Peyer's patch (tissue), 4 donors: ENCODE measurements around the gene CKS2. TPM values are rescaled to one million over a fixed set of nuclear protein-coding genes. Genes with fewer than 3 reads are reported as not detected.
A peak's percentile ranks its signal among the peaks of the same experiment; 100 is the strongest.

Experiments
- DNase-seq, 3 donors: peaks; one replicate each; pipeline ENCODE4 v3.0.0-alpha.2; 2017 to 2019
- H3K27ac ChIP-seq, 4 donors: fragments of 200-600 bp; sonication (generic); one replicate each; pipeline ENCODE4 v1.5.1; 2016 to 2019
- H3K27me3 ChIP-seq, 2 donors: fragments of 200-600 bp; sonication (generic); one replicate each; pipeline ENCODE4 v1.5.1; 2019
- H3K36me3 ChIP-seq, 3 donors: fragments of 200-600 bp; sonication (generic); one replicate each; pipeline ENCODE4 v1.5.1; 2016 to 2019
- H3K4me1 ChIP-seq, 4 donors: fragments of 200-600 bp; sonication (generic); one replicate each; pipeline ENCODE4 v1.5.1; 2016 to 2019
- H3K4me3 ChIP-seq, 4 donors: fragments of 200-600 bp; sonication (generic); 1 replicate in 3 of 4; 2 replicates in 1 of 4; pipeline ENCODE4 v1.5.1; 2016 to 2019; ENCODE audit warnings: mild to moderate bottlenecking in 1 of 4
- H3K9me3 ChIP-seq, 4 donors: fragments of 200-600 bp; sonication (generic); one replicate each; pipeline ENCODE4 v1.5.1; 2016 to 2019; ENCODE audit warnings: mild to moderate bottlenecking in 1 of 4
- POLR2A ChIP-seq, 2 donors: fragments of 450-650 bp; IDR thresholded peaks; one replicate each; pipeline ENCODE4 v1.5.1; 2017; ENCODE audit warnings: antibody characterized with exemption in 2 of 2, mild to moderate bottlenecking in 2 of 2, moderate library complexity in 2 of 2
- total RNA-seq, 4 donors: library from RNA; depleted of rRNA; stranded (reverse); fragments of >200 nt; gene quantifications; one replicate each; pipeline ENCODE4 v1.1.0, GENCODE V29; 2016
- TF ChIP-seq, protein P1 (sequence below), 6 experiments: fragments of 450-650 bp in 4 of 6; fragments of 200-600 bp in 2 of 6; sonication (generic) in 1 of 6; IDR thresholded peaks; one replicate each; pipeline ENCODE4 v1.5.1; 2017 to 2019; ENCODE audit warnings: antibody characterized with exemption in 6 of 6, mild to moderate bottlenecking in 3 of 6, moderate library complexity in 1 of 6

Gene CKS2
- total RNA-seq, 4 donors from 2014 or later: 11.9 to 42.1 (median 17.8) TPM

DNA sequence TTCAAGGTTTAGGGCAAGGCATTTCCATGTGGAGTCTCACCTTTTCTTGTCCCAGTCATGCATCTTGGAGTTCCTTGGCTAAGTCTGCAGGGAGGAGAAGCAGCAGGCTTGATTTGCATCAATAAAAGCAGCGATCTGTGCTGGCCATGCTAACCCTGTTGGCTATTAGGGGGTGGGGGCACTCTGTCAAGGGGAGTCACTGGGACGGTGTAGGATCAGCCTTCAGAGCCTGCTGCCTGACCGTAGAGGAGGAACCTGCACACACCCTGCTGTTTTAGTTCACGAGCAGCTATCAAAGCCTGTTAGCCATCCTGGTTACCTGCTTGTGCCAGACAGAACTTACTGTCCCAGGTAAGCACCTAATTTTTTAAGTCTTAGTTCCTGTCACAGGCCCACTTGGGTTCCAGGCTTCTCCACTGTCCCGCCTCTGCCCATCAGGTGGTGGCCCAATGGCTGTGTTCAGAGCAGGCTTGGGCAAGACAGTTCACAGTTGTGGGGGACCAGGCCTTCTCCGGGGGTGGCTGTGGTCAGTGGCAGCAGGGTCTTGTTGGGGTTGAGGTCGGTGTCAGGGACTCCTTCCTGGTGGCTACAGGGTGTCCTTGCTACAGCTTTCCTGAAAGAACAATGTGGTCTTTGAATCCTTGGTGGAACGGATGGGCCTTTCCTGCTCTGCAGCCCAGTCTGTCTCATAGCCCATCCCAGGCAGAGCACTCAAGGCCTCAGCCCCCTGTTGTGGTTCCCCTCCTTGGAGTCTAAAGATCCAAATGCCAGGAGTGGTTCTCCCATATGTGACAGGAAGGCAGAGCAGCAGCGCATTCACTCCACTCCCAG, 51.0 kb downstream of the CKS2 start:
- Histone ChIP-seq H3K36me3 (peaks cover 0 to 57% (median 0%) of the 10 kb centered on the region in 3 donors), H3K4me3 (no peak overlapping the region)

DNA sequence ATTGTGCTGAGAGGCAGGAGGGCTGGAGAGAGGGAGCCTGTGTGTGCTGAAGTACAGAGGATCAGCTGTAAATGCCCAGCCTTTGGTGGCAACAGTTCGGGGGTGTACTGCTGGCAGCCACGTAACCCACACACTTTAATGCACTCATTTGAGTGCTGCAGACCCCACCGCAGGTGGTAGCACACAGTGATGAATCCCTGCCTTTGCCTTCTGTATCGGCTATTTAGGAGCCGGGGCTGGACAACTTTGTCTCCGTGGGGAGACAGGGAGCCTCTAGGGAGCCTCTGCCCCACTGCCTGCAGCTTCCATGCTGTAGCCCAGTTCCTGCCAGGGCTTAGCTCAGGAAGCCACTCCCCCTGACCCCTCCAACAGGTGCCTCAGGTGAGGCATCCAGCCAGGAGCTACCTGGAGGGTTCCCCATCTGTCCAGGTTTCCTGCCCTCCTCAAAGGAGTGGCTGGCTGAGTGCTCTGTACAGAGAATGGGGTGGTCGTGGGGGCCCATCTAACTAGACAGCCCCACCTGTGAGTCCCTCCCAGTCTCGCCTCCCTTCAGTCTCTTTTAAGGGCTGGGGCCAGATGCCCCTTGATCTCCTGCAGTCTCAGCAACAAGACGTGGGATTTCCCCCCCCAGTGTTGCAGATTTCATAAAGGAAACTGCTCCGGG, 51.8 kb downstream of the CKS2 start:
- peaks cover 0 to 49% (median 0%) of the 10 kb centered on the region in 3 donors for H3K36me3 ChIP-seq
- no peaks in the 10 kb centered on the region for H3K27me3 ChIP-seq
- TF ChIP-seq, protein P1, sequence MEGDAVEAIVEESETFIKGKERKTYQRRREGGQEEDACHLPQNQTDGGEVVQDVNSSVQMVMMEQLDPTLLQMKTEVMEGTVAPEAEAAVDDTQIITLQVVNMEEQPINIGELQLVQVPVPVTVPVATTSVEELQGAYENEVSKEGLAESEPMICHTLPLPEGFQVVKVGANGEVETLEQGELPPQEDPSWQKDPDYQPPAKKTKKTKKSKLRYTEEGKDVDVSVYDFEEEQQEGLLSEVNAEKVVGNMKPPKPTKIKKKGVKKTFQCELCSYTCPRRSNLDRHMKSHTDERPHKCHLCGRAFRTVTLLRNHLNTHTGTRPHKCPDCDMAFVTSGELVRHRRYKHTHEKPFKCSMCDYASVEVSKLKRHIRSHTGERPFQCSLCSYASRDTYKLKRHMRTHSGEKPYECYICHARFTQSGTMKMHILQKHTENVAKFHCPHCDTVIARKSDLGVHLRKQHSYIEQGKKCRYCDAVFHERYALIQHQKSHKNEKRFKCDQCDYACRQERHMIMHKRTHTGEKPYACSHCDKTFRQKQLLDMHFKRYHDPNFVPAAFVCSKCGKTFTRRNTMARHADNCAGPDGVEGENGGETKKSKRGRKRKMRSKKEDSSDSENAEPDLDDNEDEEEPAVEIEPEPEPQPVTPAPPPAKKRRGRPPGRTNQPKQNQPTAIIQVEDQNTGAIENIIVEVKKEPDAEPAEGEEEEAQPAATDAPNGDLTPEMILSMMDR (IDR thresholded peaks at IDR 0.05): no peak
- no peak for TF ChIP-seq POLR2A (IDR thresholded peaks at IDR 0.05)
- peak; percentile 12 to 43 (median 30) for DNase-seq
- H3K4me1 ChIP-seq: no peaks in the 10 kb centered on the region
- H3K4me3 ChIP-seq: no peak overlapping the region
- no peak overlapping the region for H3K27ac ChIP-seq
- H3K9me3 ChIP-seq: no peaks in the 10 kb centered on the region

More for the DNA sequence above, 51.0 kb downstream of the CKS2 start:
- DNase-seq: peak; percentile 14 to 40 (median 33)
- no peaks in the 10 kb centered on the region for H3K4me1 ChIP-seq
- TF ChIP-seq, protein P1 (IDR thresholded peaks at IDR 0.05): no peak
- no peak for TF ChIP-seq POLR2A (IDR thresholded peaks at IDR 0.05)
- H3K27ac ChIP-seq: no peak overlapping the region
- no peaks in the 10 kb centered on the region for H3K9me3 ChIP-seq
- no peaks in the 10 kb centered on the region for H3K27me3 ChIP-seq

DNA sequence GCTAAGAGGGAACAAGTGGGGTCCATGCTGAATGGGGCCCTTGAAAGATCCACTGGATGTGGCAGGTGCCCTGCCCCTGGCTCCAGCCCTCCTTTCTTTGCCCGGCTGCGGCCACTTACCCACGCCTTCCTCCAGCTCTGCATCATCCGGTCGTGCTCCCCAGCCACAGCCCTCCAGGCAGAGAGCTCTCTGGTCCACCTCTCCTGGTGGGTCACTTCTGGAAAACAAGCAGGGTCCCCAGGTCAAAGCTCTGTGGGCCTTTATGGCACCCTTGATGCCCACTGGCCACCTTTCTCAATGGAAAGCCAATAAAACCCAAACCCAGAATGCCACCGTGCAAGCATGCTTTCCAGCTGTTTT, 52.3 kb downstream of the CKS2 start:
- no peaks in the 10 kb centered on the region for H3K4me1 ChIP-seq
- no peak overlapping the region for H3K27ac ChIP-seq
- no peaks in the 10 kb centered on the region for H3K9me3 ChIP-seq
- H3K27me3 ChIP-seq: no peaks in the 10 kb centered on the region
- peak in 2 of 3 donors; percentile 8 to 37 for DNase-seq
- peaks cover 0 to 44% (median 0%) of the 10 kb centered on the region in 3 donors for H3K36me3 ChIP-seq
- no peak for TF ChIP-seq POLR2A (IDR thresholded peaks at IDR 0.05)
- TF ChIP-seq, protein P1 (IDR thresholded peaks at IDR 0.05): no peak
- H3K4me3 ChIP-seq: no peak overlapping the region

DNA sequence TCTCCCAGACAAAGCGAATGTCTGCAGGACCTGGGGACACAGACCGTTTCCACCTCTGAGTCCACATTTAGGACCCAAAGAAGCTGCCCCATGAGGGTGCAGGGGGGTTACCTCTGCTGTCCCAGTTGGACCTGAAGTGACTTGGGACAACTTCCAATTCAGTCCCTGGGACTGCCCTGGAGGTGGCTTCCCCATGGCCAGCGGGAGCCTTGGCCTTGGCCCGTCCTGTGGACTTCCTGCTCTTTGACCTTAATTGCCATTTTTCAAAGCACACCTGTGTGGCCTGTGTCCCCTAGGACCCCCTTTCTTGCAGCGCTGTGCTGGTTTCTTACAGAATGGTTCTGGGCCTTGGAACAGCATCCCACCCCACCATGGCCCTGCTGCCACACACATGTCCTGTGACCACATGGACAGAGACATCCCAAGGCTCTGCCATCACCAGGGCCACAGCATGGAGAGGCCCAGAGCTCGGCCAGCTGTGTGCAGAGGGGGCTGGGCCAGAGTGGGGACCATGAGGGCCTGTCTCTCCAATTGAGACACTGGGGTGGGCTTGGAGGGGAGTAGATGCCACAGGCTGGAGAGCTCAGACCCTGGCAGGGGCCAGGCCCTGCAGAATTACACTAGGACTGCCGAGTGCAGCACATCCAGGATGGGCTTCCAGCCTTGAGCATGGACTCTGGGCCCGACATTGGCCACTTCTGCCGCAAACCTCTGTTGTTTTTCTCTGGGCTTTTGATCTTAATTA, 53.1 kb downstream of the CKS2 start:
- peaks cover 0 to 36% (median 0%) of the 10 kb centered on the region in 3 donors for H3K36me3 ChIP-seq
- TF ChIP-seq POLR2A (IDR thresholded peaks at IDR 0.05): no peak
- TF ChIP-seq, protein P1 (IDR thresholded peaks at IDR 0.05): no peak
- H3K27me3 ChIP-seq: no peaks in the 10 kb centered on the region
- H3K4me1 ChIP-seq: no peaks in the 10 kb centered on the region
- H3K9me3 ChIP-seq: no peaks in the 10 kb centered on the region
- no peak overlapping the region for H3K4me3 ChIP-seq
- DNase-seq: peak in 2 of 3 donors; percentile 42 to 44
- no peak overlapping the region for H3K27ac ChIP-seq

DNA sequence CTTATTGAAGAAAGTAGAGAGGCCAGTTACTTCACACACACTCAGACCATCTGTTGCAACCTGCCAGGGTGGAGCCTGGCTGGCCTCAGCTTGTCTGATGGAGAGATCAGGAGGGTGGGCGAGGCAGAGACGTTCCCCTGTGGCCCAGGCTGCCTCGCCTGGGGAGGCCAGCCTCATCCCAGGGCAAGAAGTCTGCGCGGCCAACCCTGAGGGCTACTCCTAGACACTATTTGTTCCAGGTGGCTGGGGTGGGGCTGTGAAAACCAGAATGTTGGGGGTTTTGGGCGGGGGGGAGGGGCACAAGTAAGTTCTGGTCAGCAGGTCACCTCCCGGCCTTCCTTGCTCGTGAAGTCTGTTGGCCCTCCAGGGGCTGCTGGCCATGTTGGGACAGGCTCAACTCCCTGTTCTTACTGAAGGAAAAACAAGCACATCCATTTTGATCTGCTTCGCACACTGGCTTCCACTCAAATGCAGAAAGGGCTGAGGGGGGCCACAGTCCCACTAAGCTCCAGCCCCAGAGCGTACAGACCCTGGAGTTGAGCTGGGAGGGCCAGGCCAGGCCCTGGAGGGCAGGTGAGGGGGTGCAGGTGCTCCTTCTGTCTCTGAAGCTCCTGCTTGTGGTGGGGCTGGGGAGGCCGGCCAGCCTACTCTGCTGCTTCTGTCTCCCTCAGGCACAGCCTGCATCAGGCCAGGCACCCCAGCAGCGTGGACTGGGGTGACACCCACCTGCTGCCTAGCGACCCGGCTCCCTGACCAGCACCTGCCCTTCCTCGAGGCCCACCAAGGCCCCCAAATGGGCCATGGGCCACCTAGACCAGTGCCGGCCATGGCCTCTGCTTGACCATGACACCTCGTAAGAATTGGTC, 53.9 kb downstream of the CKS2 start:
- peak; percentile 12 to 42 (median 37) for DNase-seq
- no peak for TF ChIP-seq POLR2A (IDR thresholded peaks at IDR 0.05)
- TF ChIP-seq, protein P1 (IDR thresholded peaks at IDR 0.05): no peak
- no peak overlapping the region for H3K4me3 ChIP-seq

More for the DNA sequence above, 53.9 kb downstream of the CKS2 start:
- H3K9me3 ChIP-seq: no peaks in the 10 kb centered on the region
- no peaks in the 10 kb centered on the region for H3K4me1 ChIP-seq
- H3K27ac ChIP-seq: no peak overlapping the region
- H3K27me3 ChIP-seq: no peaks in the 10 kb centered on the region
- peaks cover 0 to 29% (median 0%) of the 10 kb centered on the region in 3 donors for H3K36me3 ChIP-seq
